GM13977 (cell line): ENCODE measurements around the gene PPP1R9B.

ENCODE experiments used
- DNase-seq: peaks from one replicate; pipeline ENCODE4 v3.0.0; 2012; ENCODE audit warnings: low spot score
- in situ Hi-C: fragments of 300-500 bp; cut with MboI; formaldehyde crosslinking; loops from one replicate; pipeline ENCODE4 v1.12.0; 2022; ENCODE audit warnings: low sequenced_read_pairs, low pct_unique_long_range_greater_than_20kb, mixed read lengths, inconsistent platforms; ENCODE audit not compliant: unreplicated experiment
- TF ChIP-seq, protein P1 (sequence below): IDR thresholded peaks from 2 replicates; pipeline ENCODE4 v1.5.1; 2012; ENCODE audit warnings: mild to moderate bottlenecking, control low read depth; ENCODE audit not compliant: insufficient read depth; ENCODE audit errors: extremely low read depth, missing control alignments

Gene PPP1R9B, protein sequence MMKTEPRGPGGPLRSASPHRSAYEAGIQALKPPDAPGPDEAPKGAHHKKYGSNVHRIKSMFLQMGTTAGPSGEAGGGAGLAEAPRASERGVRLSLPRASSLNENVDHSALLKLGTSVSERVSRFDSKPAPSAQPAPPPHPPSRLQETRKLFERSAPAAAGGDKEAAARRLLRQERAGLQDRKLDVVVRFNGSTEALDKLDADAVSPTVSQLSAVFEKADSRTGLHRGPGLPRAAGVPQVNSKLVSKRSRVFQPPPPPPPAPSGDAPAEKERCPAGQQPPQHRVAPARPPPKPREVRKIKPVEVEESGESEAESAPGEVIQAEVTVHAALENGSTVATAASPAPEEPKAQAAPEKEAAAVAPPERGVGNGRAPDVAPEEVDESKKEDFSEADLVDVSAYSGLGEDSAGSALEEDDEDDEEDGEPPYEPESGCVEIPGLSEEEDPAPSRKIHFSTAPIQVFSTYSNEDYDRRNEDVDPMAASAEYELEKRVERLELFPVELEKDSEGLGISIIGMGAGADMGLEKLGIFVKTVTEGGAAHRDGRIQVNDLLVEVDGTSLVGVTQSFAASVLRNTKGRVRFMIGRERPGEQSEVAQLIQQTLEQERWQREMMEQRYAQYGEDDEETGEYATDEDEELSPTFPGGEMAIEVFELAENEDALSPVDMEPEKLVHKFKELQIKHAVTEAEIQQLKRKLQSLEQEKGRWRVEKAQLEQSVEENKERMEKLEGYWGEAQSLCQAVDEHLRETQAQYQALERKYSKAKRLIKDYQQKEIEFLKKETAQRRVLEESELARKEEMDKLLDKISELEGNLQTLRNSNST

DNA sequence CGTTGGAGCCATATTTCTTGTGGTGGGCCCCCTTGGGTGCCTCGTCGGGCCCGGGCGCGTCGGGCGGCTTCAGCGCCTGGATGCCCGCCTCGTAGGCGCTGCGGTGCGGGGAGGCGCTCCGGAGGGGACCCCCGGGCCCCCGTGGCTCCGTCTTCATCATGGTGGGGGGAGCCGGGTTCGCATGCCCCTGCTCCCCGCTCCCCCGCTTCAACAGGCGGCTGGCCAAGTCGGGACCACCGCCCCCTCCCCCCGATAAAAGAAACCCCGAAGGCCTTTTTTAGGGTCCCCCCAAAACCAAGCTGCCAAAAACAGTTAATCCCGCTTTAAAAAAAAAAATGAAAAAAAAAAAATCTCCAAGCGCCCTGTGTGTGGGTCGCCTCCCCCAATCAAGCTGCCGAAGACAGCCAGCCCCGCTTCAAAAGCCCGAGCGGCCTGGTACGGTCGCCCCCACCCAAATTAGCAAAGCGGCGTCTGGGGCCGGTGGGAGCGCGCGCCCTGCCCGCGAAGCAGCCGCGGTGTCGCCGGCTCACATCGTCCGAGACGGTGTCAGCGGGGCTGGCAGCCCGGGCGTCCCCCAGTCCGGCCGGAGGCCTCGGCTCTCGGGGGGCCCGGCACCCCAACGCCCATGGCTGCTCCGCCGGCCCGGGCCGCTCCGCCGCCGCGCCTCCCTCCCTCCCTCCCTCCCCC lies at the start of gene PPP1R9B:
Gene PPP1R9B, minus strand, starts transcription at position 324 of the 687 bp plus-strand sequence. Its CDS starts 164 bp downstream, at position 160.
- TF ChIP-seq, protein P1, sequence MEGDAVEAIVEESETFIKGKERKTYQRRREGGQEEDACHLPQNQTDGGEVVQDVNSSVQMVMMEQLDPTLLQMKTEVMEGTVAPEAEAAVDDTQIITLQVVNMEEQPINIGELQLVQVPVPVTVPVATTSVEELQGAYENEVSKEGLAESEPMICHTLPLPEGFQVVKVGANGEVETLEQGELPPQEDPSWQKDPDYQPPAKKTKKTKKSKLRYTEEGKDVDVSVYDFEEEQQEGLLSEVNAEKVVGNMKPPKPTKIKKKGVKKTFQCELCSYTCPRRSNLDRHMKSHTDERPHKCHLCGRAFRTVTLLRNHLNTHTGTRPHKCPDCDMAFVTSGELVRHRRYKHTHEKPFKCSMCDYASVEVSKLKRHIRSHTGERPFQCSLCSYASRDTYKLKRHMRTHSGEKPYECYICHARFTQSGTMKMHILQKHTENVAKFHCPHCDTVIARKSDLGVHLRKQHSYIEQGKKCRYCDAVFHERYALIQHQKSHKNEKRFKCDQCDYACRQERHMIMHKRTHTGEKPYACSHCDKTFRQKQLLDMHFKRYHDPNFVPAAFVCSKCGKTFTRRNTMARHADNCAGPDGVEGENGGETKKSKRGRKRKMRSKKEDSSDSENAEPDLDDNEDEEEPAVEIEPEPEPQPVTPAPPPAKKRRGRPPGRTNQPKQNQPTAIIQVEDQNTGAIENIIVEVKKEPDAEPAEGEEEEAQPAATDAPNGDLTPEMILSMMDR: no peak
- in situ Hi-C loops: no loop called here
- no peak for DNase-seq

DNA sequence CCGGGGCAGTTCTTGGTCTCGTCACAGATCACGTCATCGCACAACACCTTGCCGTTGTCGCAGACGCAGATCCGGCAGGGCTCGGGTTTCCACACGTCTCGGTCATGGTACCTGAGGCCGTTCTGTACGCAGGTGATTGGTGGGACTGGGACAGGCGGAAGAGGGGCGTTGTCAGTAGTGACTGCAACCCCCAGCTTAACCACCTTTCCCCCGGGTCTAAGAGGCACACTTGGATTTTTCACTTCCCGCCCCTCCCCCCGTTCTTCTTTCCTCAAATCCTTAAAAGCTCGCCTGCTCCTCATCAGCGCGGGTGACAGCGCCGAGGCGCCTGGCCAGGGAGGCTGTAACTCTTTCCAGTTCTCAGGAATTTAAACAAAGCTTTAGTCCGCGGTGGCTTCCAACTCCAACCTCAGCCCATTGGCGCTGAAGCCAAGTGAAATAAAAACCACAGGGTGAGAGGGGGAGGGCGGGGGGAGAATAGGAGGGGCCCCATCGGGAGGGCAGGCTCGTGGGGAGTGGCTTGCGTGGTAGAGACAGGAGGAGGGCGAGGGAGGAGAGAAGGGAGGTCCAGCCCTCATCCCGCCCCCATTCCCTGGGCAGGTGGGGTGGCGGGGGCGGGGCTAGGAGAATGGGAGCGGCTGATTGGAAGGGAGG lies 49.5 kb upstream of the PPP1R9B start:
- DNase-seq: peak; percentile 89
- in situ Hi-C loops: no loop called here
- TF ChIP-seq, protein P1: no peak

DNA sequence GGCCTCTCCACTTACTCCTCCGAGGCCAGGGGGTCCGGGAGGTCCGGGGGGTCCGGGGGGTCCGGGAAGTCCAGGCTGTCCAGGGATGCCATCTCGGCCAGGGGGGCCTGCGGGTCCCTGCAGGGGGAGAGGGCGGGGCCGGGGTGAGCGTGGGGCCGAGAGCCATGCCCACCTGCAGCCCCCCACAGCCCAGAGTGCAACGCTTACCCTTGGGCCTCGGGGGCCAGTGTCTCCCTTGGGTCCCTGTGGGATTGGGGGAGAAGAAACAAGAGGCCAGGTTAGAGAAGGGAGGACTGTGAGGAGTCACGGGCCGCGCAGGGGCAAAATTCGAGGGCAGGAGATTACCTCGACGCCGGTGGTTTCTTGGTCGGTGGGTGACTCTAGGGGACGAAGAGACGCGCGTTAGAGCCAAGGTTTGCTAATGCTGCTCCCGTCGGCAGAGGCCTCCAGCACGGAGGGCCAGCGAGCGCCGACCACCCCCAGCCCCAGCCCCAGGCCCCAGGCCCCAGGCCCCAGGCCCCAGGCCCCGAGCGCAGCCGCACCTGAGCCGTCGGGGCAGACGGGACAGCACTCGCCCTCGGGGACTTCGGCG lies 48.8 kb upstream of the PPP1R9B start:
- TF ChIP-seq, protein P1: no peak
- in situ Hi-C loops: no loop called here

DNA sequence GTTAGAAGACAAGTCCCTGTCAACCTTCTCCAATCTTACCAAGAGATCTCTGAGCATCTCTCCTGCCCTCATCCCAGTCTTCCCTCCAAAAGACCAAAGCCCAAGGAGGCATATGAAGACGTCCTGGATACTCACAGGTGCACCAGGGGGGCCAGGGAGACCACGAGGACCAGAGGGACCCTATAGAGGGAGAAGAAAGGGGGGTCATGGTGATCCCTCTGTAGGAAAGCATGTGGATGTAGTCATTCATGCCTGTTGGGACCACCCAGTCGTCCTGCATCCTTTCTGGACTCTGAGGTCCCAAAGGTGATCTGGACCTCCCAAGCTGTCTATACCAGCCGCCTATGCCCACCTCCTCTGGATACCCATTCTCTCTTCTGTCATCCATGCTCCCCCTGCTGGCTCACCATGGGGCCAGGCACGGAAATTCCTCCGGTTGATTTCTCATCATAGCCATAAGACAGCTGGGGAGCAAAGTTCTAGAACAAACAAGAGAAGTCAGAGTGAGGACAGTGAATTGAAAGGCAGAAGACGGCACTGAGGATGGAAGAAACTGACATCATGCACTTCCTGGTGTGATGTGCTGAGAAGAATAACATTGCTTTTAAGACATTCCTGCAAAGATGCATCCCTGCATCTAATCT lies 47.7 kb upstream of the PPP1R9B start:
- in situ Hi-C loops: no loop called here
- TF ChIP-seq, protein P1: peak; percentile 83
- DNase-seq: peak; percentile 79

More for the DNA sequence above, 48.8 kb upstream of the PPP1R9B start:
- no peak for DNase-seq

DNA sequence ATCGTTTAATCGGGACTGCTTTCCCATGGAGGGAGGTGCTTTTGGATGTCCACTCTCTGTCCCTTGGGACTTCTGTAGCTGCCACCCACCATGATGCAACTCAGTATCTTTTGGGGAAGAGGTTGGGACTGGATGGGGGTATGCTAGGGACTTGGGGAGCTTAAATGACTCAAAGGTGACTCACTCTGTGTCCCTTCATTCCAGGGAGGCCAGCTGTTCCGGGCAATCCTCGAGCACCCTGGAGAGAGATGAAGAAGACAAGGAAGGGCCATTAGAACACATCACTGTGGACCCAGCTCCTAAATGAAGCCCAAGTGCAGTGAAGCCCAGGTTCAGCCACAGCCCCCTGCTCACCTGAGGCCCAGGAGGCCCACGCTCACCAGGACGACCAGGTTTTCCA lies 46.3 kb upstream of the PPP1R9B start:
- DNase-seq: no peak
- in situ Hi-C loops: no loop called here
- TF ChIP-seq, protein P1: no peak
